Activated T-helper 1 cell treated with anti-CD3 and anti-CD28 coated beads, Interleukin-12 subunit alpha, Interleukin-12 subunit beta, Interleukin-2, Interleukin-4 antibody, amounts not matched to agents 30 ng/mL and 10 ng/mL and 1 ng/mL, durations not matched to agents 14 hours and 24 hours and 36 hours (primary cell): ENCODE data around the gene MAP1S. TPM values are rescaled to one million over a fixed set of nuclear protein-coding genes. Genes with fewer than 3 reads are reported as not detected.

Experiments used
- total RNA-seq: library from RNA; stranded (reverse); gene quantifications from 2 replicates; pipeline ENCODE4 v1.2.3, GENCODE V29; 2022

Gene MAP1S
- total RNA-seq, 1 donor from 2014 or later = 81.7 TPM

Other genes with a start within 250 kb of the MAP1S start
- 1.7 and 2.0 TPM in 2 replicates for gene SLC27A1, start 249.0 kb upstream of the MAP1S start, total RNA-seq
- gene PGLS, start 207.8 kb upstream of the MAP1S start, total RNA-seq = 58.9 and 61.3 TPM in 2 replicates
- 115 and 117 TPM in 2 replicates for gene COLGALT1, start 163.8 kb upstream of the MAP1S start, total RNA-seq
- gene UNC13A, start 31.1 kb upstream of the MAP1S start, total RNA-seq = 0.02 TPM in 1 of 2 replicates, not detected in the other
- 88.6 and 93.6 TPM in 2 replicates for gene FCHO1, start 32.0 kb downstream of the MAP1S start, total RNA-seq
- not detected in 2 replicates for gene B3GNT3, start 75.7 kb downstream of the MAP1S start, total RNA-seq
- 8.7 and 9.3 TPM in 2 replicates for gene INSL3, start 102.0 kb downstream of the MAP1S start, total RNA-seq
- gene JAK3, start 128.5 kb downstream of the MAP1S start, total RNA-seq = 222 and 227 TPM in 2 replicates
- 2,494 and 2,556 TPM in 2 replicates for gene RPL18A, start 140.4 kb downstream of the MAP1S start, total RNA-seq
- gene SLC5A5, start 152.5 kb downstream of the MAP1S start, total RNA-seq = 1.1 TPM in 2 replicates
- 122 and 128 TPM in 2 replicates for gene CCDC124, start 213.5 kb downstream of the MAP1S start, total RNA-seq
- not detected in 2 replicates for gene KCNN1, start 247.6 kb downstream of the MAP1S start, total RNA-seq